Islet of Langerhans (tissue), 1 donor: ENCODE data around the gene NOX3.
"Not testable (repeated sequence)": the region's sequence is repeated elsewhere in the genome, so short reads cannot be mapped to it uniquely, and the experiment has no call there.

ENCODE experiments used
- FAIRE-seq: peaks from one replicate; lab custom pipeline; 2011; peaks lifted over from hg19 to GRCh38; lab: Jason Lieb, UNC

Gene NOX3

DNA sequence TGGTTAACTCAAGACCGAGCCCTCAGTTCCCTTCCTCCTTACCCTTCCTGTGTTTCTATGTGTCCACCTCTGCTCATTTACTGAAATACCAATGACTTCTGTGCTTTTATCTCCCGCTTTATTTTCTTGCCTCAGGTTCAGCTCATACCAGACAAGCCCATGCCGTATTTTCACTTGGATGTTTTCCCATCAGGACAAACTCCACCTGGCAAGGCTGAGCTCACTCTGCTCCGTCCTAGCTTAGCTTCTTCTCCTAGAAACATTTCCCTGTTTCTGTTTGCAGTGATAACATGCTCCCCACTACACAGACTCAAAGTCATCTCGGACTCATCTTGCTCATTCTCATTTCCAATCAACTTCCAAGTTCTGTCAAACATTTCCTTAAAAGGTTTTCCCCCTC, 84.4 kb downstream of the NOX3 start:
- no peak for FAIRE-seq

DNA sequence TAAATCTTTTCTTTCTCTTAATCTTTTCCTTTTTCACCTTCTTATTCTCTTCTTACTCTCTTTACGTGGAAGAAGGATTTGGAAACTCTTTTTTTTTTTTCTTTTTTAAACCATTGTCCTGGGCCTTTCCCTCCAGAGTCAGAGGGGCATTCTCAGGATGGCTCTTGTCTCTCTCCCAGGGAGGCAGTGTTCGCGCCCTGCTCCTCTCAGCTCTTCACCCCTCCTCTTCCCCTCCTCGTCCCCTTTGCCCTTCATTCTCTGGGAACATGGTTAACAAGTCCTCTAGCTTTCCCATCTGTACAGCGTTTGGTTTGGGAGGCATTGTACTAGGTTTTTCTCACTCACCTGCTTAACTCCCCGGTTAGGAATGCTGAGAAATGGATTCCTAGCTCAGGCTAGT, 89.3 kb downstream of the NOX3 start:
- no peak for FAIRE-seq

DNA sequence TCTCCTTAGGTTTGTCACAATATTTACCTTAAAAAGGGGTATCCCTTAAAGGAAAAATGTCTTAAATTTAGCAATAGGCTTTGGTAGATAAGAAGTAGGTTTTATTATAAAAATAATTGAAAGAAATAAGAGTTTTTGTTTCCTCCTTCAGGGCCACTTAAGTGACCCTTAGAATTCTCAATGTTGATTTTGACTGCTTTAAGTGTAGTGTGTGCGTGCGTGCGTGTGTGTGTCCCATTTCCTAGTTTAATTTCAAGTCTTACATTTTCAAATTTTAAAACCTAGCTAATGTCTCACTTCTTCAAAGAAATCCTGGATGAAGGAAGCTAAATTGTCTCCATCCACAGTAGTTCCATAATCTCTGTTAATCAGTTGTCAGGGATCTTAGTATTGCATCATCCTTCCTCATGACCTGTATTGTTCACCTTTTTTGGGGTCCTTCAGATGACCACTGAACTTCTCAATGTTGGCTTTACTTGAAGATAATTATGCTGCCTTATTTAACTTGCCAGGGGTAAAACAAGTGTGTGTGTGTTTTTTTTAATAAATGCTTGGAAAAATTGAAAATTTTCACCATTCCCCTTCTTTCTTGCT, 90.7 kb downstream of the NOX3 start:
- FAIRE-seq: no peak

DNA sequence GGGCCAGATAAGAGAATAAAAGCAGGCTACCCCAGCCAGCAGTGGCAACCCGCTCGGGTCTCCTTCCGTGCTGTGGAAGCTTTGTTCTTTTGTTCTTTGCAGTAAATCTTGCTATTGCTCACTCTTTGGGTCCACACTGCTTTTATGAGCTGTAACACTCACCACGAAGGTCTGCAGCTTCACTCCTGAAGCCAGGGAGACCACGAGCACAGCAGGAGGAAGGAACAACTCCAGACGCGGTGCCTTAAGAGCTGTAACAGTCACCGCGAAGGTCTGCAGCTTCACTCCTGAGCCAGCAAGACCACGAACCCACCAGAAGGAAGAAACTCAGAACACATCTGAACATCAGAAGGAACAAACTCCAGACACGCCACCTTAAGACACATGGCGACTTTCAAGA, 91.6 kb downstream of the NOX3 start:
- FAIRE-seq: not testable (repeated sequence)

DNA sequence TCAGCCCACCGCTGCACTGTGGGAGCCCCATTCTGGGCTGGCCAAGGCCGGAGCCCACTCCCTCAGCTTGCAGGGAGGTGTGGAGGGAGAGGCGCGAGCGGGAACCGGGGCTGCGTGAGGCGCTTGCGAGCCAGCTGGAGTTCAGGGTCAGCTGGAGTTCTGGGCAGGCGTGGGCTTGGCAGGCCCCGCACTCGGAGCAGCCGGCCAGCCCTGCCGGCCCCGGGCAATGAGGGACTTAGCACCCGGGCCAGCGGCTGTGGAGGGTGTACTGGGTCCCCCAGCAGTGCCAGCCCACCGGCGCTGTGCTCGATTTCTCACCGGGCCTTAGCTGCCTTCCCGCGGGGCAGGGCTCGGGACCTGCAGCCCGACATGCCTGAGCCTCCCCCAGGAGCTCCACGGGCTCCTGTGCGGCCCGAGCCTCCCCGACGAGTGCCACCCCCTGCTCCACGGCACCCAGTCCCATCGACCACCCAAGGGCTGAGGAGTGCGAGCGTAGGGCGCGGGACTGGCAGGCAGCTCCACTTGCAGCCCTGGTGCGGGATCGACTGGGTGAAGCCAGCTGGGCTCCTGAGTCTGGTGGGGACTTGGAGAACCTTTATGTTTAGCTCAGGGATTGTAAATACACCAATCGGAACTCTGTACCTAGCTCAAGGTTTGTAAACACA, 92.5 kb downstream of the NOX3 start:
- FAIRE-seq: not testable (repeated sequence)

DNA sequence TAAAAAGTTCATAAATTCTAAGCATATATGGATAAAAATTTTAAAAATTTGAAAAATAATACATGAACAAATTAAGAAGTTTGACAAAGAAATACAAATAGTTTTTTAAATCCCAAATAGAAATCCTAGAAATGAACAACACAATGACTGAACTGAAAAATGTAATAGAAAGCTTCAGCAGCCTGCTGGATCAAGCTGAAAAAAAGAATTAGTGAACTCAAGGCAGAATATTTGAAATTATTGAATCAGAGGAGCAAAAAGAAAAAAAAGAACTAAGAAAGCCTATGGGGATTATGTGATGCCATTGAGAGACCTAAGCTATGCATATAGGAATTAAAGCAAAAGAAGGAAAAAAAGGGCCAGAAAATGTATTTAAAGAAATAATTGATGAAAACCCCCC, 101.5 kb downstream of the NOX3 start:
- no peak for FAIRE-seq

DNA sequence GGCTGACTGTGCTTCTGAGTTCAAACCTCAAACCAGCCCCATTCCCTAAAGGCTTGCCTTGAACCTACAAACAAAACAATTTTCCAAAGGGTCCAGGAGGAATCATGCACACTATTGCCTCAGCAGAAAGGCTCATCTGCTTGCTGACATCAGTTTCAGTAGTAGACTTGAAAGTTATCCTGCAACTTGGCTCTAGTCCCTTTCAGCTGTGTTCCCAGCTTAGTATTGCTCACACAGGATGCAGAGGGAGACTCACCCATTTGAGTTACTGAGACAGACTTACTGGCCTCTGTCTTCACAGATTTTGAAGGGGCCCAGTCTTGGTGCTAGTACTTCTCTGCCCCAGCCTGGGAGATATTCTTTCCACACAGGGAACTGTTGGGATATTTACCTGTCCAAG, 102.8 kb downstream of the NOX3 start:
- FAIRE-seq: no peak

DNA sequence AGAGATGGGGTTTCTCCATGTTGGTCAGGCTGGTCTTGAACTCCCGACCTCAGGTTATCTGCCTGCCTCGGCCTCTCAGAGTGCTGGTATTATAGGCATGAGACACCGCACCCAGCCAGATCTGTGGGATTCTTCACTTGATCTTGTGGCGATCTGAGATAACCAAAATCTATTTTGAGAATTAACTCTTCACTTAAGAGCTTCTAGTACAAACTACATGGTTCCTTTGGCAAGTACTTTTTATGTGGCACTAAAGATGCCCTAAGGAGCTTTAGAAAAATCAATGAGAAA, 103.6 kb downstream of the NOX3 start:
- no peak for FAIRE-seq

DNA sequence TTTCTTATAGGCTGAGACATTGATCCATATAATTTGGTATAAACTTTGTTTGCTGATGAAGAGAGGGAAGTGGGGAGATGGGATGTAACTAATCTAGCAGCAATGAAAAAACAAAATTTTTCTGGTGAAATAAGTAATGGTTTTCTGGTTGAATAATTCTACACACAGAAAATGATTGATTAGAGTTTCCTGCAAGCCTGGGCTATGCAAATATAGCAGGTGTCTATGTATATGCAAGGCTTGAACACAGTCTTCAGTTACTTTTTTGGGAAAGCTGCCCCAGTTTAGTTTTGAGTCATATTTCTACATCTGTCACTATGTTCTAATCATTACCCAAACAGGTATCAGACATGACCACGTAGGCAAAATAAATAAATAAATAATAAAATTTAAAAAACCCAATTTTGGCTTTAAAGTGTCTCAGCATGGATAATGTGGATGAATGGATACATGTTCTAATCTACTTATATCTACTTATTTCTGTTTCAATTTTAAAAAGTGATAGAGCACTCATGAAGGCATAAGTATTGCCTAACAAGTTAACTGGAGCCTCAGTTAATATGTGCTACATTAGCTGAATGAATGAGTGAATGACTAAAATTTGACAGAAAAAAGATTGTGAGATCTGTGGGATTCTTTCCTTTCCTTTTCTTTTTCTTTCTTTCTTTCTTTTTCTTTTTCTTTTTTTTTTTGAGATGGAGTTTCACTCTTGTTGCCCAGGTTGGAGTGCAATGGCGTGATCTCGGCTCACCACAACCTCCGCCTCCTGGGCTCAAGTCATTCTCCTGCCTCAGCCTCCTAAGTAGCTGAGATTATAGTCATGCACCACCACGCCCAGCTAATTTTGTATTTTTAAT, 104.1 kb downstream of the NOX3 start:
- no peak for FAIRE-seq

DNA sequence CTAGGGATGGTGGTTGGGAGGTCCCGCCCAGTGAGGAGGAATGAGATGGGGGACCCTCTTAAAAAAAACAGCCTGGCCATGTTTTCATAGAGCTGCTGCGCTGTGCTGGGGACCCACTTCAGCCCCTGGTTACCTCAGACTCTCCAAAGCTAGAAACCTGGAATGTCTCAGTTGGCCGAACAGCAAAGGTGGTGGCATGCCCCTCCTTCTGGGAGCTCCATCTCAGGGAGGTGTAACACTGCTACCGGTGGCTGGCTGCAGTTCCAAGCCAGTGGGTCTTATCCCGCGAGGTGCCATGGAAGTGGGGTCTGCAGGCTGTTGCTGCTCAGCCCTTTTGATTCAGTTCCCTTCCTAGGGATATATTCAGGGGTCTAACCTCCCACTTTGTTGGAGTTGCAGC, 105.7 kb downstream of the NOX3 start:
- no peak for FAIRE-seq

DNA sequence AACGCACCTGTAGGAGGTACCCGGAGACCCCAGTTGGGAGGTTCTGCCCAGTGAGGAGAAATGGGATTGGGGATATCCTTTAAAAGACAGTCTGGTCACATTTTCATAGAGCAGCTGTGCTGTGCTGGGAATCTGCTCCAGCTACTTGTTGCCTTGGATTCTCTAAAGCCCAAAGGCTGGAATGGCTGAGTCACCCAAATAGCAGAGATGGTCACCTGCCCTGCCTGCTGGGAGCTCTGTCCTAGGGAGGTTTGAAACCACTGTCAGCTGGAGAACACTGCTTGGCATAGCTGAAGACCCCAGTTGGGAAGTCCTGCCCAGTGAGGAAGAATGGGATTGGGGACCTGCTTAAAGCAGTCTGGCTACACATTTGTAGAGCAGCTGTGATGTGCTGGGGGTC, 106.5 kb downstream of the NOX3 start:
- no peak for FAIRE-seq

DNA sequence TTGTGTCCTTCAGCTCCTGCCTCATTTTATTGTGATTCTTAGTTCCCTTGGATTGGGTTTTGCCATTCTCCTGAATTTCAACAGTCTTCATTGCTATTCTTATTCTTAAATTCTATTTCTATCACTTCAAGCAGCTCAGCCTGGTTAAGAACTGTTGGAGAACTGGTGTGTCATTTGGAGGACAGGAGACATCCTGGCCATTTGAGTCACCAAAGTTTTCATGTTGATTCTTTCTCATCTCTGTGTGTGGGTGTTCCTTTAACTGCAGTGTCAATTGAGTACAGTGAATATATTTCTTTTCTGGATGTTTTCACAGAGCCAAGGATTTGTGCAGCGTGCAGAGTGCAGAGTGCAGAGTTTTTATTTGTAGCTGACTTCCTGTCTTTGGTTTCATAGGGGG, 107.8 kb downstream of the NOX3 start:
- FAIRE-seq: no peak

DNA sequence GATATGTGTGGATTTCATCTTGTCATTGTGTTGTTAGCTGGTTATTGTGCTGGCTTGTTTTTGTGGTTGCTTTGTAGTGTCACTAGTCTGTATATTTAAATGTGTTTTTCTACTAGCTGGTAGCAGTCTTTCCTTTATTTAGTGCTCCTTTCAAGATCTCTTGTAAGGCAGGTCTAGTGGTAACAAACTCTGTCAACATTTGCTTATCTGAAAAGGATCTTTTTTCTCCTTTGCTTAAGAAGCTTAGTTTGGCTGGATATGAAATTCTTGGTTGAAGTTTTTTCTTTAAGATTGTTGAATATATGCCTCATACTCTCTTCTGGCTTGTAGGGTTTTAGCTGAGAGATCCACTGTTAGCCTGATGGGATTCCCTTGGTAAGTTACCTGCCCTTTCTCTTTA, 108.7 kb downstream of the NOX3 start:
- no peak for FAIRE-seq
